DMS53 (cell line): ENCODE results near the gene PRTG.
"Not testable (repeated sequence)": the region's sequence is repeated elsewhere in the genome, so short reads cannot be mapped to it uniquely, and the experiment has no call there.

Experiments used
- DNase-seq: peaks from one replicate; lab custom pipeline; 2025; lab: John Stamatoyannopoulos, UW

The PRTG gene

DNA sequence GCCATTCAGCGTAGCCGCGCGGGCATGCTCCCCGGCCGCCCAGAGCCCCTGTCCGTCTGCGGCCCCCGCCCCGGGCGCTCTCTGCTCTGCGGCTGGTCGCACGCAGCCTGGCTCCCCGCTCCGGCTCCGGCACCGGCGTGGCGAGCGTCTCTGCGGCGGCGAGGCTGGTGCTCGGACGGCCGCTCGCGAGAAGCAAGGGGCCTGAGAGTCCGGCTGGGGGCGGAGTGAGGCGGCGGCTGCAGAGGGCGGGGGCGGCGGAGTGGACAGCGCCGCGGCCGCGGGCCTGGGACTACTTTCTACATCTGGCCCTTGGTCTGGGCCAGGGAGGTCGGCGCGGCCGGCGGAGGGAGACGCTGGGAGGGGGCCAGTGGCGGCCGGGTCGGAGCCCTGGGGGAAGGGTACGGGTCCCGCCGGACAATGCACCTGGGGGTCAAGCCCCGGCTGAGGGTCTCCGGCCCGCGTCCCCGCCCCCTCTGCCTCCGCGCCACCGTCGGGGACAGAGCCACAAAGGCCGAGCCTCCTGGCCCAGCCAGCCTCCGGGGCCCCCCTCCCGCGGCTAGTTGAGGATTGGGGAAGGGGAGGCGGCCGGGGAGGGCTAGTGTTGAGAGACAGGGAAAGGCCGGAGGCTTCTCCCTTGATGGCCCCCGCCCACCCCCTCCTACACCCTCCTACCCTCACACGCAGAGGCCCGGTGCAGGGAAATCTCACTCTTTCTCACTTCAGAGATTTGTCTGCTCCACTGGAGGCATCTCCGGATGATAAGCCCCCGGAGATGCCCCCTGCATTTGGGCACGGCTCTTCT is at the start of gene PRTG:
Gene PRTG, minus strand, starts transcription at position 226 of the 802 bp plus-strand sequence. Its CDS starts 221 bp downstream, at position 5.
- peak; percentile 75 for DNase-seq

DNA sequence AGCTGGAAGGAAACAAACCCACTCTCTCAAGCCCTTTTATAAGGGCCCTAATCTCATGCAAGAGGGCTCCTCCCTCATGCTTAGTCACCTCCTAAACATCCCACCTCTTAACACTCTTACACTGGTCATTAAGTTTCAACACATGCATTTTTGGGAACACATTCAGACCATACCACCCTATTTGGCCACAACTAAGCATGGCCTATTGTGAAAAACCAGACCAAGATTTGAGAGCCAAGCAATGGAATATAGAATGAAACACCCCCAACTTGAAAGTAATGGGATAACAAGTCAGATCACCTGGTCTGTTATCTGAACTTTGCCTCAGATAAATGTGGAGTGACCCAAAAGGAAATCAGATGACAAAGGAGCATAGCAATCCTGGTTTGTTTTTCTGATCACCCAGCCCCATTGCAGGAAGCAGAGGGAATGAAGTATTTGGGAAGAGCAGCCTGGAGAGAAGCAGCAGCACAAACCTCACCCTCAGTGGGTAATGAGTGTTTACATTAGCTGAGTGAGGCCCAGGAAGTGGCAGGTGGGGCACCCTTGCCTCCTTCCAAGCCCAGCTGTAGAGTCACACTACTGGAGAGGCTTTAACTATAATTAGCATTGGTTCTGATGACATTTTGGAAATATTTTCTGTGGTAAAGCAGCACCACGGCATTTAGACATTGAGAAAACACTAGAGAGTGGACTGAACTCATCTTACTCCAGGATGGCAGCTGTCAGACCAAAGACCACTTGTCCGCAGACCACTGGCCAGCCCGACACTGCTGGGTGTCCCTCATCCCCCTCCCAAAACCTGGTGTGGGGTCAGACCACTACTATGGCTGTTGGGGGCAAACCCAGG is 48.8 kb upstream of the PRTG start:
- DNase-seq = peak; percentile 67

DNA sequence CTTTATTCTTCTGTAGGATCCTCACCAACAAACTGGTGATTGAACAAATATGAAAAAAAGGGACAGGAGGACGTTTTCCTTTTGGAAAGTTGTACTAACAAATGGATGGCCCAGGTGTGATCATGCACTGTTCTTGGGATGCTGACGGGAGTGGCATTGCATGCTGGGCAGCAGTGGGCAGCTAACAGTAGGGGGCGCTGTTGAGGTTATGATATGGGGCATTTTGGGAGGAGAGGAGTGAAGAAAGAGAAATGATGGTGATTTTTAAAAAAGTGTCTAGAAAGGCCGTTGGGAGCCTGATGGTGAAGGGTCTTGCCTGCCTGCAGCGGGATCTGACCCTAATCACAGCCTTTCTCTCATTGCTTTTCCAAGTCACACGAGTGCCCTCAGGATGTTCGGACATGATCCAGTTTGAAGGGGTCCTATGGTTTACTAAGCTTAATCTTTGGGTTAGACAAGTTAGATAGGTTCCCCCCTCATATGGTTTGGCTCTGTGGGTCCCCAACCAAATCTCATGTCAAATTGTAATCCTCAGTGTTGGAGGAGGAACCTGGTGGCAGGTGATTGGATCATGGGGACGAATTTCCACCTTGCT is 46.2 kb upstream of the PRTG start:
- DNase-seq = peak; percentile 56

- no peak for DNase-seq
These were observed 43.4 kb upstream of the PRTG start for GRCh38 chr15:55786341-55786740.

GRCh38 chr15:55785593-55785992 is 42.6 kb upstream of the PRTG start:
- DNase-seq = not testable (repeated sequence)

- no peak for DNase-seq
These were observed 41.3 kb upstream of the PRTG start for GRCh38 chr15:55784286-55784685.

- DNase-seq = no peak
These were observed 39.9 kb upstream of the PRTG start for GRCh38 chr15:55782901-55783300.

- no peak for DNase-seq
These were observed 37.3 kb upstream of the PRTG start for GRCh38 chr15:55780292-55780691.

DNA sequence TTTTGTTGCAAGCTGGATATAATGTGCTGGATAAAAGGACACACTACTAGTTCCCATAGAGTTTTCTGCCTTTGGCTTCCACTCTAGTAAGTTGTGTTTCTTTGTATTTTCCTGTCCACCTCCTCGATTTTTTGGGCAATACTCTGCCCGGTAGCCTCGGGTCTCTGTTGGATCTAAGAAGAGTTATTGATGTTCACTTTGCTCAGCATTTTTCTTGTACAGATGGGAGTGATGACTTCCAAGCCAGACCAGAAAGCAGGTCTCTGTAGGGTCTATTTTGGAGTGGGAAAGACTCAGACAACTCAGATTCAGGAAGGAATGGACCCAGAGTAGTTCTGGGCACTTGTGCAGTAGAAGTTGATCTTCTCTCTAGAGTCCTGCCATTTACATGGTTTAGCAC is 36.0 kb upstream of the PRTG start:
- DNase-seq = no peak

- no peak for DNase-seq
These were observed 32.4 kb upstream of the PRTG start for GRCh38 chr15:55775316-55775715.

- DNase-seq = peak; percentile 47
These were observed 31.4 kb upstream of the PRTG start for GRCh38 chr15:55774113-55774970.

DNA sequence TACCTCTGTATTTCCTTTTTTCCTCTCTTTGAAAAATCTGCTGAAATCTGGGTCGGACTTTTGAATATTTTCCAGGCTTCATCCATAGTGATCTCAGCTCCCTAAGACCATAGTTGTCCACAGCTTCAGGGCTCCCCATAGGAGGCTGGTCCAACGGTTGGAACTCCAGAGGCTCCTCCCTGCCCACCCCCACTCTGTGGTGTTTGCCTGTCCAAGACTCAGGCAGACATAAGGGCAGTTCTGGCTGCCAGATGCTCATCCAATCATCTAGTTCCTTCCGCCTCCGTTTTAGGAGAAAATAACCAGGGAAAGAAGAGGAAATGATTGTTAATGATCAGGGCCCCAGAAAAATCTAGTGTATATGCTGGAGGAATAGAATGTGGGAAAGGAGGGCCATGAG is 27.9 kb upstream of the PRTG start:
- no peak for DNase-seq

DNA sequence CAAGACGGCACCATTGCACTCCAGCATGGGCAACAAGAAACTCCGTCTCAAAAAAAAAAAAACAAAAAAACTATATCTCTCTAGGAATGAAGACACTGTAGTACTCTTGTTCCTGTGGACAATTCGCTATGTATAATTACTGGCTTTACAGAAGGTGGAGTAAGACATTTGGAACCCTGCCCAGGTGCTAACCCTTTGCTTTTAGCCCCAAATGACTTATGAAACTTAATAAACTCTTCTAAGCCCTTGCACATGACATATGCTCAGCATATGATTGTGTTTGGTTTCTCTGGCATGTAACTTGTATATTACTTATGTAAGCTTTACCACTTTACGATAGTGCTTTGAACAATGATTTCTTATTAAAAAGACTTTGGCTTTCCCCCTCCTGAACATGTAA is 27.3 kb upstream of the PRTG start:
- DNase-seq = no peak

DNA sequence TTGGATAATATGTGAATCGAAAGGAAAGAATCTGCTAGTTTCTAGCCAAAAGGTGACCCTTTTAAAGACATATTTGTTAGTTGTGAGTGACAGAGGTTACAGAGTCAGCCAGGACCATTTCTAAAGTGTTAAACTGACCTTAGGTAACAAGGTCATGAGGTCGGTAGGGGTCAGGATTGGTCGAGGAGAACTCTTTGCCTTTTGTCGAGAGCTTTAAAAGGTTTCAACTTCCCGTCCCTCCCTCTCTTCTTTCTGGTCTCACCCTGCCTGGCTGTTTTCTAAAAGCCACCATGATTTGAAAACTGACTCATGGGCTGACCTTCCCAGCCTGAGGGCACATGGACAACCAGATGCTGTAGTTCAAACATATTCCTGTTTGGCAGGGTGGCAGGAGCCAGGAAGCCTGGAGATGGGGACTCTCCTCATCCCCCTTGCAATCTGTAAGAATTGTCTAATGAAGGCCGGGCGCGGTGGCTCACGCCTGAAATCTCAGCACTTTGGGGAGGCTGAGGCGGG is 25.8 kb upstream of the PRTG start:
- no peak for DNase-seq

GRCh38 chr15:55766676-55767075 is 23.7 kb upstream of the PRTG start:
- DNase-seq = no peak

GRCh38 chr15:55764398-55764797 is 21.4 kb upstream of the PRTG start:
- no peak for DNase-seq

DNA sequence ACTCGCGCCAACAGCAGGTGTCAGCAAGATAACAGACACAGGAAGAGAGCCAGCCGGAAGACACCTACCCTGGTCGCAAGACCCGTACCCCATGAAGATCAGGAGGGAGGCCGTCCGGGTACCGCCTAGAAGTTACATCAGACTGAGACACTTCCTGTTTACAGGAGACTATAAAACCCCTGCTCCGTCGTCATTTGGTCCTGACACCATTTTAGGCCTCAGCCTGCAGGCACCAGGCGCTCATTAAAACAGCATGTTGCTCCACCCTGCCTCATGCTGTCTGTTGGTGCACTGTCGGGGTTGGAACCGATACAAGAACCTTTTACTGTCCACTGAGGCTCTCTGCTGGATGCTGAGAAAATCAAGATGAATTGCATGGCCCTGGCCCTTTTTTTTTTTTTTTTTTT is 15.6 kb upstream of the PRTG start:
- no peak for DNase-seq

DNA sequence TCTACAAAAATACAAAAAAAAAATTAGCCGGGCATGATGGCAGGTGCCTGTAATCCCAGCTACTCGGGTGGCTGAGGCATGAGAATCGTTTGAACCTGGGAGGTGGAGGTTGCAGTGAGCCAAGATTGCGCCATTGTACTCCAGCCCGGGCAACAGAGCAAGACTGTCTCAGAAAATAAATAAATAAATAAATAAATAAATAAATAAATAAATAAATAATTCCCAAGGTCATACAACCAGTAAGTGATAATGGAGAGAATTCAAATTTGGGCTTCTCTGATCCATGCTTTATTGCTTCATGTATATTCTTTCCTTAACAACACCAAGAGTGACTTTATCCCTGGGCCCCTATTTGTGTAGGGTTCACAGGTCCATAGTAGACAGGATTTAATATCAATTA is 10.5 kb upstream of the PRTG start:
- not testable (repeated sequence) for DNase-seq

GRCh38 chr15:55750706-55751105 is 7.8 kb upstream of the PRTG start:
- DNase-seq = no peak

GRCh38 chr15:55743729-55744655 is 1.0 kb upstream of the PRTG start:
- DNase-seq = no peak
